ENCODE data around the gene COL8A1. TPM values are rescaled to one million over a fixed set of nuclear protein-coding genes. Genes with fewer than 3 reads are reported as not detected.

The COL8A1 gene
- total and polyA plus RNA-seq, 2 experiments from 2014 or later: 0.41 to 2.4 TPM

DNA sequence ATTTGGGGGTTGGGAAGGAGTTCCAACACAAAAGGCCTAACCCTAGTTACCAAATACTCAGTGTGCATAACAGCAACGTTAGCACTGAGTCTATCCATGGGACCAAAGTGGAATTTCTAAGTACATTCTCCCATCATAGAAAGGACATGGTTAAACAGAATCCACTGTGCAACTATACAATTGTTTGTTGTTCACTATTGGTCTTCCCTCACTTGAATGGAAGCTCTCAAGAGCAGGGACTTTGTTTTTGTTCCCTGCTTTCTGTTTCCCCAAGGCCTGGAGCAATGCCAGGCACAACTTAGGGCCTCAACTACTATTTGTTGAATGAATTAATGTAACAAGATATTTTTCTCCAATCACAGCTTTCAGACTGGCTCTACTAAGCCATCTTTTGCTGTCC, 25.6 kb downstream of the COL8A1 start:
- 62% methylated on average over 1 of the region's 1 CpG for WGBS (ENCODE audit: low lambda C conversion rate, missing lambda C conversion rate)
- Histone ChIP-seq H3K4me2 (no peak overlapping the region), H3K9me3 (ENCODE audit: low read depth) (no peaks in the 10 kb centered on the region), H3K36me3 (replicated peaks; ENCODE audit: insufficient read depth, low read depth) (no peaks in the 10 kb centered on the region), H3K4me3 (no peak overlapping the region), H3K79me2 (no peaks in the 10 kb centered on the region), H3K27ac (no peak overlapping the region), H2AFZ (no peak overlapping the region), H4K20me1 (ENCODE audit: insufficient read depth, poor library complexity, severe bottlenecking) (no peaks in the 10 kb centered on the region), H3K9me2 (replicated peaks; ENCODE audit: insufficient read depth) (no peaks in the 10 kb centered on the region), H3K27me3 (no peaks in the 10 kb centered on the region), H3K4me1 (ENCODE audit: insufficient read depth) (no peaks in the 10 kb centered on the region)
- TF ChIP-seq, protein P1, sequence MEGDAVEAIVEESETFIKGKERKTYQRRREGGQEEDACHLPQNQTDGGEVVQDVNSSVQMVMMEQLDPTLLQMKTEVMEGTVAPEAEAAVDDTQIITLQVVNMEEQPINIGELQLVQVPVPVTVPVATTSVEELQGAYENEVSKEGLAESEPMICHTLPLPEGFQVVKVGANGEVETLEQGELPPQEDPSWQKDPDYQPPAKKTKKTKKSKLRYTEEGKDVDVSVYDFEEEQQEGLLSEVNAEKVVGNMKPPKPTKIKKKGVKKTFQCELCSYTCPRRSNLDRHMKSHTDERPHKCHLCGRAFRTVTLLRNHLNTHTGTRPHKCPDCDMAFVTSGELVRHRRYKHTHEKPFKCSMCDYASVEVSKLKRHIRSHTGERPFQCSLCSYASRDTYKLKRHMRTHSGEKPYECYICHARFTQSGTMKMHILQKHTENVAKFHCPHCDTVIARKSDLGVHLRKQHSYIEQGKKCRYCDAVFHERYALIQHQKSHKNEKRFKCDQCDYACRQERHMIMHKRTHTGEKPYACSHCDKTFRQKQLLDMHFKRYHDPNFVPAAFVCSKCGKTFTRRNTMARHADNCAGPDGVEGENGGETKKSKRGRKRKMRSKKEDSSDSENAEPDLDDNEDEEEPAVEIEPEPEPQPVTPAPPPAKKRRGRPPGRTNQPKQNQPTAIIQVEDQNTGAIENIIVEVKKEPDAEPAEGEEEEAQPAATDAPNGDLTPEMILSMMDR (IDR thresholded peaks at IDR 0.05; ENCODE audit: poor library complexity): no peak
- TF ChIP-seq EZH2 (IDR thresholded peaks at IDR 0.05; ENCODE audit: borderline replicate concordance): no peak
- no peak for TF ChIP-seq EZH2phosphoT487 (IDR thresholded peaks at IDR 0.05; ENCODE audit: low read depth, severe bottlenecking, unreplicated experiment)
- DNase-seq (ENCODE audit: low spot score): no peak

DNA sequence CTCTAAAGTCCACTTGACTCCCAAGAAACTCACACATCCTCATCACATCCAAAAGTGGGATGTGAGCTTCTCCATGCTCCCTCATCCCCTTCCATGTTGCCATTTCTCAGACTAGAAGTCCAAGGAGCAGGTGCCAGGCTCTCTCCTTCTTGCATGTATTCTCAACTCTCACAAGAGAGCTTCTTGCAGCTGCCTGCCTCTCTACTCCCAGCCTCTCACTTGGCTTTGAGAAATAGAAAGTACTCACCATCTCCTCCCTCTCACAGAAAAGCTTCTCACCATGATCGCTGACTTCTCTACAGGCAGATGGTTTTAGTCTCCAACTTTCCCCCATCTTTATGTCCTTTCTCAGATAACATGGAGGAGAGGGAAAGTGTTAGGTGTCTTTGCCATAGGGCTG, 26.6 kb downstream of the COL8A1 start:
- WGBS (ENCODE audit: low lambda C conversion rate, missing lambda C conversion rate): 95% methylated on average over 1 of the region's 1 CpG
- no peaks in the 10 kb centered on the region for H3K9me2 ChIP-seq (replicated peaks; ENCODE audit: insufficient read depth)
- no peaks in the 10 kb centered on the region for H3K27me3 ChIP-seq
- no peaks in the 10 kb centered on the region for H3K4me1 ChIP-seq (ENCODE audit: insufficient read depth)
- H3K79me2 ChIP-seq: no peaks in the 10 kb centered on the region
- H2AFZ ChIP-seq: no peak overlapping the region
- no peak for TF ChIP-seq EZH2 (IDR thresholded peaks at IDR 0.05; ENCODE audit: borderline replicate concordance)
- TF ChIP-seq, protein P1 (IDR thresholded peaks at IDR 0.05; ENCODE audit: poor library complexity): no peak
- TF ChIP-seq EZH2phosphoT487 (IDR thresholded peaks at IDR 0.05; ENCODE audit: low read depth, severe bottlenecking, unreplicated experiment): no peak
- no peak overlapping the region for H3K4me2 ChIP-seq
- H3K4me3 ChIP-seq: no peak overlapping the region
- no peak overlapping the region for H3K27ac ChIP-seq
- no peaks in the 10 kb centered on the region for H3K9me3 ChIP-seq (ENCODE audit: low read depth)
- no peaks in the 10 kb centered on the region for H3K36me3 ChIP-seq (replicated peaks; ENCODE audit: insufficient read depth, low read depth)
- no peak for DNase-seq (ENCODE audit: low spot score)
- no peaks in the 10 kb centered on the region for H4K20me1 ChIP-seq (ENCODE audit: insufficient read depth, poor library complexity, severe bottlenecking)

GRCh38 chr3:99666201-99666600, 27.8 kb downstream of the COL8A1 start:
- WGBS (ENCODE audit: low lambda C conversion rate, missing lambda C conversion rate): 96% methylated on average over 1 of the region's 1 CpG
- H3K9me3 ChIP-seq (ENCODE audit: low read depth): no peaks in the 10 kb centered on the region
- no peak overlapping the region for H3K4me2 ChIP-seq
- no peaks in the 10 kb centered on the region for H3K79me2 ChIP-seq
- no peaks in the 10 kb centered on the region for H4K20me1 ChIP-seq (ENCODE audit: insufficient read depth, poor library complexity, severe bottlenecking)
- H3K9me2 ChIP-seq (replicated peaks; ENCODE audit: insufficient read depth): no peaks in the 10 kb centered on the region
- TF ChIP-seq EZH2phosphoT487 (IDR thresholded peaks at IDR 0.05; ENCODE audit: low read depth, severe bottlenecking, unreplicated experiment) (no peak), EZH2 (IDR thresholded peaks at IDR 0.05; ENCODE audit: borderline replicate concordance) (no peak)
- TF ChIP-seq, protein P1 (IDR thresholded peaks at IDR 0.05; ENCODE audit: poor library complexity): no peak
- H3K4me3 ChIP-seq: no peak overlapping the region
- no peaks in the 10 kb centered on the region for H3K36me3 ChIP-seq (replicated peaks; ENCODE audit: insufficient read depth, low read depth)
- H2AFZ ChIP-seq: no peak overlapping the region
- H3K4me1 ChIP-seq (ENCODE audit: insufficient read depth): no peaks in the 10 kb centered on the region
- no peak overlapping the region for H3K27ac ChIP-seq
- no peak for DNase-seq (ENCODE audit: low spot score)
- no peaks in the 10 kb centered on the region for H3K27me3 ChIP-seq

- Histone ChIP-seq H3K36me3 (replicated peaks; ENCODE audit: insufficient read depth, low read depth) (no peaks in the 10 kb centered on the region), H3K27me3 (no peaks in the 10 kb centered on the region), H3K4me2 (no peak overlapping the region), H3K79me2 (no peaks in the 10 kb centered on the region), H4K20me1 (ENCODE audit: insufficient read depth, poor library complexity, severe bottlenecking) (no peaks in the 10 kb centered on the region), H3K9me2 (replicated peaks; ENCODE audit: insufficient read depth) (no peaks in the 10 kb centered on the region), H3K4me3 (no peak overlapping the region), H3K9me3 (ENCODE audit: low read depth) (no peaks in the 10 kb centered on the region), H2AFZ (no peak overlapping the region), H3K4me1 (ENCODE audit: insufficient read depth) (no peaks in the 10 kb centered on the region), H3K27ac (no peak overlapping the region)
- 79% methylated on average over 2 of the region's 2 CpGs for WGBS (ENCODE audit: low lambda C conversion rate, missing lambda C conversion rate)
- no peak for DNase-seq (ENCODE audit: low spot score)
- TF ChIP-seq EZH2 (IDR thresholded peaks at IDR 0.05; ENCODE audit: borderline replicate concordance) (no peak), EZH2phosphoT487 (IDR thresholded peaks at IDR 0.05; ENCODE audit: low read depth, severe bottlenecking, unreplicated experiment) (no peak)
- TF ChIP-seq, protein P1 (IDR thresholded peaks at IDR 0.05; ENCODE audit: poor library complexity): no peak
Observed at GRCh38 chr3:99668044-99668443, 29.6 kb downstream of the COL8A1 start.
